ENCODE data around the gene YAP1.

Gene YAP1

GRCh38 chr11:102177974-102178631 lies 67.9 kb downstream of the YAP1 start:
- no peak for TF ChIP-seq CTCF (IDR thresholded peaks at IDR 0.05; ENCODE audit: extremely low read depth, missing control alignments)
- no peak for DNase-seq (ENCODE audit: low spot score)

- DNase-seq (ENCODE audit: low spot score): no peak
- TF ChIP-seq CTCF (IDR thresholded peaks at IDR 0.05; ENCODE audit: extremely low read depth, missing control alignments): no peak
Measured at GRCh38 chr11:102179371-102179770, 69.1 kb downstream of the YAP1 start.

- no peak for TF ChIP-seq CTCF (IDR thresholded peaks at IDR 0.05; ENCODE audit: extremely low read depth, missing control alignments)
- DNase-seq (ENCODE audit: low spot score): no peak
Measured at GRCh38 chr11:102184269-102184987, 74.2 kb downstream of the YAP1 start.

- DNase-seq (ENCODE audit: low spot score): no peak
Measured at GRCh38 chr11:102186551-102187191, 76.4 kb downstream of the YAP1 start.

GRCh38 chr11:102187416-102188151 lies 77.3 kb downstream of the YAP1 start:
- DNase-seq (ENCODE audit: low spot score): no peak
- no peak for TF ChIP-seq CTCF (IDR thresholded peaks at IDR 0.05; ENCODE audit: extremely low read depth, missing control alignments)

More at GRCh38 chr11:102186551-102187191, 76.4 kb downstream of the YAP1 start:
- no peak for TF ChIP-seq CTCF (IDR thresholded peaks at IDR 0.05; ENCODE audit: extremely low read depth, missing control alignments)

GRCh38 chr11:102188488-102188887 lies 78.2 kb downstream of the YAP1 start:
- no peak for TF ChIP-seq CTCF (IDR thresholded peaks at IDR 0.05; ENCODE audit: extremely low read depth, missing control alignments)
- no peak for DNase-seq (ENCODE audit: low spot score)

All from GM20000 (cell line).